NCI-H2107 treated with DMSO at 0.1 percent for 48 hours (cell line): Measurements from ENCODE around the gene TMEM18.
A peak's percentile ranks its signal among the peaks of the same experiment; 100 is the strongest.

Experiments
- DNase-seq: peaks from one replicate; lab custom pipeline; 2025; ENCODE audit not compliant: unreplicated experiment; lab: John Stamatoyannopoulos, UW

TMEM18 gene

GRCh38 chr2:636641-637405, 40.4 kb downstream of the TMEM18 start:
- peak; percentile 8 for DNase-seq

GRCh38 chr2:635687-636621, 41.3 kb downstream of the TMEM18 start:
- DNase-seq: no peak

GRCh38 chr2:634636-635388, 42.4 kb downstream of the TMEM18 start:
- no peak for DNase-seq

GRCh38 chr2:634041-634440, 43.2 kb downstream of the TMEM18 start:
- no peak for DNase-seq

GRCh38 chr2:633371-633770, 43.8 kb downstream of the TMEM18 start:
- no peak for DNase-seq

- DNase-seq: no peak
Observed at GRCh38 chr2:632471-632870, 44.7 kb downstream of the TMEM18 start.

- no peak for DNase-seq
Observed at GRCh38 chr2:631741-632140, 45.5 kb downstream of the TMEM18 start.

GRCh38 chr2:630451-631320, 46.5 kb downstream of the TMEM18 start:
- DNase-seq: no peak

GRCh38 chr2:629961-630360, 47.2 kb downstream of the TMEM18 start:
- DNase-seq: no peak

GRCh38 chr2:628651-629050, 48.6 kb downstream of the TMEM18 start:
- no peak for DNase-seq

GRCh38 chr2:627926-628560, 49.2 kb downstream of the TMEM18 start:
- no peak for DNase-seq

GRCh38 chr2:627340-627709, 49.9 kb downstream of the TMEM18 start:
- no peak for DNase-seq

GRCh38 chr2:626491-627339, 50.5 kb downstream of the TMEM18 start:
- DNase-seq: peak; percentile 85

GRCh38 chr2:625415-626333, 51.5 kb downstream of the TMEM18 start:
- DNase-seq: peak; percentile 26

GRCh38 chr2:624551-625347, 52.5 kb downstream of the TMEM18 start:
- DNase-seq: no peak

GRCh38 chr2:624096-624495, 53.1 kb downstream of the TMEM18 start:
- no peak for DNase-seq
